Body of pancreas (tissue), 4 donors: Measurements from ENCODE around the gene TTC33.

Experiments used
- POLR2A ChIP-seq, 3 donors: fragments of 450-650 bp; IDR thresholded peaks; one replicate each; pipeline ENCODE4 v1.6.1; 2016; ENCODE audit warnings: antibody characterized with exemption in 3 of 3, mild to moderate bottlenecking in 2 of 3
- TF ChIP-seq, protein P1 (sequence below), 7 experiments: fragments of 450-650 bp in 4 of 7; fragments of 200-600 bp in 3 of 7; sonication (generic) in 3 of 7; IDR thresholded peaks; one replicate each; pipeline ENCODE4 v1.5.1; 2016 to 2019; ENCODE audit warnings: antibody characterized with exemption in 7 of 7

DNA sequence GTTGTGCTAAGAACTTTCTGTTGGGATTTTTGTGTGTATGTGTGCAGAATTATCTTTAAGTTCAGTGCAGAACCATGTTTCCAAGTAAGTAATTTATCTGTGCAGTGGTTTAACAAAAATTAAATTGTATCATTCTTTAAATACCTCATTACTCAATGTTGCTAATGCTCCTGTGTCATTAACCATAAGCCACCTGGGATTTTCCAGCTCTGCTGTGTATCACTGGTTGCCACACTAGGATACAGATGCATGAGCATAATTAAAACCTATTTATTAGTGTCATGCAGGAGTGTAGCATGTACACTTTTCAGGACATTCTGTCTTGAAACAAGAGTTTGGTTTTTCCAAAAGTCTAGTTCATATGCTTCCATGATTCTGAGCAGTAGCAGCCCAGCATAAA is 196.5 kb downstream of the TTC33 start:
- TF ChIP-seq, protein P1, sequence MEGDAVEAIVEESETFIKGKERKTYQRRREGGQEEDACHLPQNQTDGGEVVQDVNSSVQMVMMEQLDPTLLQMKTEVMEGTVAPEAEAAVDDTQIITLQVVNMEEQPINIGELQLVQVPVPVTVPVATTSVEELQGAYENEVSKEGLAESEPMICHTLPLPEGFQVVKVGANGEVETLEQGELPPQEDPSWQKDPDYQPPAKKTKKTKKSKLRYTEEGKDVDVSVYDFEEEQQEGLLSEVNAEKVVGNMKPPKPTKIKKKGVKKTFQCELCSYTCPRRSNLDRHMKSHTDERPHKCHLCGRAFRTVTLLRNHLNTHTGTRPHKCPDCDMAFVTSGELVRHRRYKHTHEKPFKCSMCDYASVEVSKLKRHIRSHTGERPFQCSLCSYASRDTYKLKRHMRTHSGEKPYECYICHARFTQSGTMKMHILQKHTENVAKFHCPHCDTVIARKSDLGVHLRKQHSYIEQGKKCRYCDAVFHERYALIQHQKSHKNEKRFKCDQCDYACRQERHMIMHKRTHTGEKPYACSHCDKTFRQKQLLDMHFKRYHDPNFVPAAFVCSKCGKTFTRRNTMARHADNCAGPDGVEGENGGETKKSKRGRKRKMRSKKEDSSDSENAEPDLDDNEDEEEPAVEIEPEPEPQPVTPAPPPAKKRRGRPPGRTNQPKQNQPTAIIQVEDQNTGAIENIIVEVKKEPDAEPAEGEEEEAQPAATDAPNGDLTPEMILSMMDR (IDR thresholded peaks at IDR 0.05): no peak
- no peak for TF ChIP-seq POLR2A (IDR thresholded peaks at IDR 0.05)
